ENCODE data around the gene NRG2. TPM values are rescaled to one million over a fixed set of nuclear protein-coding genes. Genes with fewer than 3 reads are reported as not detected.

NRG2 gene
- total RNA-seq, 1 donor, result under 0.01 TPM

DNA sequence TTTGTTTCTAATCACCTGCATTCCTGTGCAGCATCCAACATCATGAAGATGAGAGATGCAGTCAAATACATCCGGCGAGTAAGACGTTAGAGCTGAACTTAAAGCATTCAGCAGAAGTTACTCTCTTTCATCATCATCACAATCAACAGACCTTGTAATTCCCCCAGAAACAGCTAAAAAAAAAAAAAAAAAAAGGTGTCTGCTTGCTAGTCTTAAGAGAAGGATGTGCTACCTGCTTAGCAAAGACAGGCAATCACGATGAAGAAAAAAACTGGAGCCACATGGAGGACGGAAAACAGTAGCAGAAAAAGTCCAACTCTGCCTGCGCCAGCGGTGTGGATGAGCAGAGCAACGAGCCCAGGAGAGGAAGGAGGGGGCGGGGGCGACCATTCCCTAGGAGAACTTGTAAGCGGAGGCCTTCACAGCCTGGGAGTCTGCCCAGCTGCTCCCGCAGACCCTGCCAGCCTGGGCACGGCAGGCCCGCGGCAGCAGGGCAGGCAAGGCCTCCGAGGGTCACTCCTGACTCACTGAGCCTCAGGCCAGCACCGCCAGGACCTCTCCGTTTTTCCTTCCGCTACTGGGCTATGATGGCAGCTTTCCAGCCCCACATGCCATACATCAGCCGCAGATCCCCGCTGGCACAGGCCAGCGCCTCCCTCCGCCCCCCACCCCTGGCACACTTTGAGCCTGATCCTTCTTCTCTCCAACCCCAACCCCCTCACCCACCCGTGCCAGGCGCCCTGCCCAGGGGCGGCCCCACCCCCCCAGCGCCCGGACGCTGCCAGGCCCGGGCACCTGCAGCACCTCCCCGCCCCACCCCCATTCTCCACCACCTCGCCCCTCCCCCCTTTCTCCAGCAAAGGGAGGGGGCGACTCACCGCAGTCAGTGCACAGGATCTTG lies 1.4 kb downstream of the NRG2 start:
- DNase-seq (ENCODE audit: low read depth in 2 of 3, low spot score in 2 of 3), result peak in 1 of 3 donors; percentile 8

DNA sequence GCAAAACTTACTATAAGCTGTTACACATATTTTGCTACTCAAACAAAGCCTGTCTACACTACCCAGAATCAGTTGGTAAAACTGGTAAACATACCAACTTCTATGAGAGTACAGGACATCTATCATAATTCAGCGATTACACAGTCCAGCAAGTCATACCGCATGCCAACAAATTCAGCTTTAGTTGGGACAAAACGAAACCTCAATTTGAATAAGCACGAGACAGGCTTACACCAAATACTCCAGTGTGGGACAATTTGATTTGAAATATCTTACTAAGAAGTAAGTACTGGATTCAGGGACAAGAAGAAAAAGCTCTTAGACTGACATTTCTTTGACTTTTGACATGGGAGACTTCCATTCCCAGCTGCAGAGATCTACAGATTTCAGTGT lies 2.0 kb downstream of the NRG2 start:
- no peak for DNase-seq (ENCODE audit: low read depth in 2 of 3, low spot score in 2 of 3)

DNA sequence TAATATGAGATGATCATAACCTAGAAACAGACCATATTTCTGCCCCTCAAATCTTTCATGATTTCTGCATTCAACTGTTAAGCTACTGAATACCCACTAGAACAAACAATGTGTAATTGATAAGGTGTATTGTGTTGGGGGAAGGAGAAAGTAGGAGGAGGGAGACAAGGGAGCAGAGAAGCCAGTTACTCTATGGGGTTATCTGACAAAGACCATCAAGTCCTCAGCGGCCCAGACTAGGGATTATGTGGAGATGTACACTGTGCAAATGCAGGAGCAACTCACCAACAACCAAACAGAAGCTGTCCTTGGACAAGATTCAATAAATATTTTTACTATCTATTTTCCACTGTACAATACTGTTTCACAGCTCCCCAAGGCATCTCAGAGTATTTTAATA lies 2.7 kb downstream of the NRG2 start:
- DNase-seq (ENCODE audit: low read depth in 2 of 3, low spot score in 2 of 3), result no peak

DNA sequence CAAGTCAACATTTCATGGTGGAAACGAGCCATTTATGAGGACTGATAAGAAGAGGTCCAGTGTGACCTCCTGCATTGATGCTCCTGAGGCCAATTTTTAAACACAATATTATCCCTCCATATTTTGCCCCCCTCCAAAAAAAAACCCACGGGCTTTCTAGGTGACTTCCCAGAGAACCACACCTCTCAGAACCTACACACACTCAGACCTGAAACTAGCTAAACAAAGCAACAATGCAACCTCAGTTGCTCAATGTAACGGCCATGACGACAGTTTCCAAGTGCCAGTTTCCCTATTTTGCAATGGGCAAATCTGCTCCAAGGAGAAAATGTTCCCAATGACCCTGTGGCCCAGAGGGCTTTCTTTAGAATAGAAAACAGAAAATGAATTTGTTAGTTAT lies 3.5 kb downstream of the NRG2 start:
- DNase-seq (ENCODE audit: low read depth in 2 of 3, low spot score in 2 of 3), result no peak

DNA sequence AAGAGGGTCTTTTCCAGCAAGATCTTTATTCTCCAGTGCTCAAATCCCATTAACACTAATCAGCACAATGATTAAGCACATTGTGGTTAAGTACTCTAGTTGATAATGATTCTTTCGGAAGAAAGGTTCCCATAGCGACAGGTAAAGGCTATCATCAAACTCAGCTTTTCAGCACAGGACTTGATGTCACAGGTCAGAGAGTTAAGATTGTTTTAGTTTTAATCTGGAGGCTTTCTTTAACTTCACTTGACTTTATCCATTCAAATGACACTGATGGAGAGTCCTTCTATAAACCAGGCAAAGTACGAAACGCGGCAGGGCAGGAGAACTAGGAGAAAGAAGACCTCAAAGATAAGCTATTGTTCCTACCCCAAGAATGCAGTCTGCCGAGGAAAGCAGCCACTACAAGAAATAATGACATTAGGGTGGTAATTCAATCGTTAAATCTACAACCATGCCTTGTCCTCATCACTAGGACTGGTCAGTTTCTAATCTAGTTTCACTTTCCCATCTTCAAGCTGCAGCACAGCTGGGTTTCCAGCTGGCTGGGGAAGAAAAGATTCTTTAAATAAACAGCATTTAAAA lies 4.6 kb downstream of the NRG2 start:
- peak in 2 of 3 donors; percentile 7 to 10 for DNase-seq (ENCODE audit: low read depth in 2 of 3, low spot score in 2 of 3)

DNA sequence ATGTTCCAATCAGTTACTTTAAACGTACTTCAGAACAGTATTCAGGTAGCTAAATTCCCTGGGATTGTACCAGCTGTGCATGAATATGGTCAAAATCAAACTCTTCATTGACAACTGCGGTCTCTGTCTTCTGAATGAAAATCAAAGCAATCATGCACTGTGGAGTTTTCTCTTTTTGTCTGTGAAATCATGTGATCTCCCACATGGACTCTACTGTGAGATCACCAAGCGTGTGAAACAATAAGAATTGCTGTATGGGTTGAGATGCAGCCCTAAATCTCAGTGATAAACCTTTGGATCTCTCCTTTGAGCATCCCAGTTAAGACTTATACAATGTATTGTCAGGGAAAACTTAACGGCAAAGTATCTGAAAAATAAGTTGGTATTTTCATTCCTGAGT lies 6.1 kb downstream of the NRG2 start:
- no peak for DNase-seq (ENCODE audit: low read depth in 2 of 3, low spot score in 2 of 3)

DNA sequence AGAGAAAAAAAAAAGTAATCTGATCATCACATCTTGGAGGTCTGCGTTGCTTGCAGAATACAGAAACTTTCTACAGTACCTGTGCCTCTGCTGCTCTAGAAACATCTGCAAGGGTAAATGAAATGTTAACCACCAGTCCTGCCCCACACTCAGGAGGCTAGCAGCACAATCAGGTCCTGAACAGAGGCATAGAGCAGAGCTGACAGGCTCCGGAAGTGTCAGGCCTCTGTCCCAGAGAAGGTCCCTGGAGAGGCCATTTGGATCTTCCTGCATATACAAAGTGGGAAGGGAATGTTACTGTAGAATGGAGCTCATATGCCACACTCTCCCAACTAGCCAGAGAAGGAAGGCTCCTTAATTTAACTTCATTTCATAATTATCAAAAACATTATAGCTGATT lies 7.2 kb downstream of the NRG2 start:
- no peak for DNase-seq (ENCODE audit: low read depth in 2 of 3, low spot score in 2 of 3)

DNA sequence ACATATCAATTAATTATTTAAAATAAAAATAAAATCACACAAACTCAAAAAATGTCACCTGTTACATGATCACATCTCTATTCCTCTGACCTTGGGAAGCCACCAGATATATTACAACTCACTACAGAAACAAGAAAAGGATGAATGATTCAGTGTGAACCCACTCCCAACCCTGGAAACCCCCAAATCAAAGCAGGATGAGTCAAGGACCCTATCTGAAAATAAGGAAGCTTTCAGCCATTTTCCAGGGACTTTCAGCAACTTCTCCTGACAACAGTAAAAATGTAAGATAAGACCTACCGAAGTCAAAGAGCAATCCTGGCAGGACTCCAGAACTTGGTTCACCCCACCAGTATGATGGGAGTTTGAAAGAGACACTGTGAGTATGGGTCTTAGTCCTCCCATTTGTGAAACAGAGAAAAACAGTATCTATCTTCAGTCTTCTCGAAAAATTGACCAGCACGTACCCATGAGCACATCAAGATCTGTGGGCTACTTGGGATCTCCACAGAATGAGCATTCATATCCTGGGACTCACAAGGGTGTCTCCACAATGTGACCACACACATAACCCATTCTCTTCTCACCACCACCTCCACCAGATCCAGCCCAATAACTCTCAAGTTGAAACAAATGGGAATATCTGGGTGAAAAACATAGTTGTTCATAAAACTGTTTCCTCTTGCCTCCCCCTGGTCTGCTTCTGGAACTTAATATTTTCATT lies 9.9 kb downstream of the NRG2 start:
- DNase-seq (ENCODE audit: low read depth in 2 of 3, low spot score in 2 of 3), result no peak

DNA sequence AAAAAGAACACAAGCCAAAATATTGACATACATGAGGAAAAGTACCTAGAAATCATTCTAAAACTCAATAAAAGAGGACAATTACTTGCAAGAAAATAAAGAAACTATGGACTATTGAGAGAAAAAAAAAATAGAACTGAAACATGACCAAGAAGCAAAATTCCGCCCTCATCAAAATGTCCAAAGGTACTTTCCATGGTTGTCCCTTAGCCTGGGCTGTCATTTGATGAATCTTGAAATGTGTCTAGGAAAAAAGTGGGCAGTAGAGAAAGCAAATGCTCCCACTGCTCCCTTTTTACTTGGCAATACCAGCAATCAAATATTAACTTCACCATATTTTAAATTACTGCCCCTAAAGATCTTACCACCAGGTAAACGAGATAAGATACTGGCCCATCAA lies 10.8 kb downstream of the NRG2 start:
- DNase-seq (ENCODE audit: low read depth in 2 of 3, low spot score in 2 of 3), result no peak

DNA sequence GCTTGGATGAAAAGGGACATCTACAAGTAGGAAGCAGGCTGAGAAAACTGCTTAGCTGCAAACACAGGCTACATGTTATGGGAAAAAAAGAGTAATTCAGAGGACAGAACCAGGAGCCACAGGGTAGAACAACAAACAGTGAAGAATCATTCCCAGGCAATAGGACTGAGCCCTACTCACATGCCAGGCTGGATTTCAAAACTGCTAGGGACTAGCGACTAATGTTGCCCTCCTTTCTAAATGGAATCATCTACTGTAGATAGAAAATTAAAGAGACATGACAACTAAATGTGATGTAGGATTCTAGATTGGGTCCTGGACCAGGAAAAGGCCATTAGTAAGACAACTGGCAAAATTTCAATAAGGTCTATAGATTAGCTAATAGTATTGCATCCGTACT lies 15.3 kb downstream of the NRG2 start:
- DNase-seq (ENCODE audit: low read depth in 2 of 3, low spot score in 2 of 3), result no peak

DNA sequence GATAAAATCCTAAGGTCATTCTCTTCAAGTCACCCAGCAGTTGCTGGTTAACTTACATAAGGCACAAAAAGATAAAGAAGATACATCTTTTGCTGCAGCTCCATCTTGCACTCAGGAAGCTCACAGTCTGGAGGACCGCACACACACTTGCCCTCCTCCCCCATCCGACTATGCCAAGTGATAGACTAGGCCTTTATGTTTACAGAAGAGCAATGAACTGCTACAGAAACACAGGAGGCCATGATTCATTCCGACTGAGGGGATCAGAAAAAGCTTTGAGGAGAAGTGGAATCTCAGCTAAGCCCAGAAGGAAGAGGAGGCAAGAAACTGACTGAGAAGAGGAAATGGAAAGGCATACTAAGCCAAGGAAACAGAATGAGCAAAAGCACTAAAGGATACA lies 17.4 kb downstream of the NRG2 start:
- no peak for DNase-seq (ENCODE audit: low read depth in 2 of 3, low spot score in 2 of 3)

DNA sequence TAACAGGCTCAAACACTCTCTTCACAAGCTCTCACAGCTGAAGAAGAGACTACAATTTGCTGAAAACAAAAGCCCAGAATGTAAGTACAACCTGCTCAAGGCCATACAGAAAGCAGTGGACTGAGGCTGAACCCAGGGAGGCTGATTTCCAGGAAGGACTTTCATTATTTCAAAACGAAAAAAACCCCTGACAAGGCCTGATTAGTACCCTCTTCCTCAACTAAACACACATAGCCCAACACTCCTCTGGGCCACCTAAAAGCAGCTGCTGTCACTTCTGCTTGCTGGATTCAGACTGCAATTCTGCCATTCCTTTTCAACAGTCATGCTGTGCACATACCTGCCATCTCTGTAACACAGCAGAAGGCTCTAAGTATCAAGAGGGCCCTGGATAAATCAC lies 18.2 kb downstream of the NRG2 start:
- no peak for DNase-seq (ENCODE audit: low read depth in 2 of 3, low spot score in 2 of 3)

DNA sequence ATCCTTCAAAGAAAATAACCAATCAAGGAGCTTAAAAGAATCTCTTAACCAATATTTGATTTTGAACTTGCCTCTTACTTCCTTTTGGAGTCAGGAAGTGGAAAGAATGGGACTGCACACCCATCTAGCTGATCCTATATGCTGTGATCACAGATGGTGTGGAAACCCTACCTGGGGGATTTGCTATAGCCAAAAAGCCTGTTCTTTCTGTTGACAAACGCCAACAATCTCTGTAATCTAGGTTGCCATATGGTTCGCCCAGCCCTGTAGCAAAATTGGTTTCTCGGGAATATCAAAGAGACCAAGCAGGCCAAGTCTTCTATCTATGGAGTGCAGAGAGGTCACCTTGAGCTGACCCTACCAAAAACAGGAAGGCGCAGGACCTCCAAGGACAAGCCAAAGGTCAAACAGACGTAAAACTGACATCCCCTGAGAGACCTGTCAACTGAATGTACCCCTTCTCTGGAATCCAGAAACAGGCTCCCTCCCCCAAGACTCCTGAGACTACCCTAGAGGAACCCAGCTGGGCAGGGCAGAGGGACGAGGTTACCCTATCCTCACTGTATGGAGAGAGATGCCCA lies 19.4 kb downstream of the NRG2 start:
- DNase-seq (ENCODE audit: low read depth in 2 of 3, low spot score in 2 of 3), result no peak

DNA sequence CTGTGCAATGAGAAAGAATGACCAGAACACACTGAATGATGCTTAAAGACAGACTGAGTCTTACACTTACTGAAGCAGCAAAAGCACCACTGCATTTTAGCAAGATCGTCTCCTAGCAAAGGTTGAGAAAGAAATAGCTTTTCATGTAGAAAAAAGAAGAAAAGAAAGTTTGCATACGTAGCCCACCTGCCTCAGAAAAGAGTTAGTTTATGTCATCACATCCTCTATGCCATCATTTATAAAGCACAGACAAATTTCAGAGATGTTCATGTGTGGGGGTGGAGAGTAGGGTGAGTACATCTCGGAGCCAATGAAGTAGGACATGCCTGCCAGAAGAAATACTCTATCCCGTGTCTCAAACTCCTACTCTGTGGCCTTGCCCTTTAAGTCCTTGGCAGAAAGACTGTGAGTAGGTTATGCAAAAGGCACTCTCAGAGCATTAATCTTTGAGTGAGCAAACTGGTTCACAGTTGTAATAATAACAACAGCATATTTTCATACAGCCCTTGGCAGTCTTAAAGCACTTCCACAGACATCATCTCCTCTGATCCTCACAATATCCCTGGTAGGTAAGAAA lies 22.4 kb downstream of the NRG2 start:
- no peak for DNase-seq (ENCODE audit: low read depth in 2 of 3, low spot score in 2 of 3)

DNA sequence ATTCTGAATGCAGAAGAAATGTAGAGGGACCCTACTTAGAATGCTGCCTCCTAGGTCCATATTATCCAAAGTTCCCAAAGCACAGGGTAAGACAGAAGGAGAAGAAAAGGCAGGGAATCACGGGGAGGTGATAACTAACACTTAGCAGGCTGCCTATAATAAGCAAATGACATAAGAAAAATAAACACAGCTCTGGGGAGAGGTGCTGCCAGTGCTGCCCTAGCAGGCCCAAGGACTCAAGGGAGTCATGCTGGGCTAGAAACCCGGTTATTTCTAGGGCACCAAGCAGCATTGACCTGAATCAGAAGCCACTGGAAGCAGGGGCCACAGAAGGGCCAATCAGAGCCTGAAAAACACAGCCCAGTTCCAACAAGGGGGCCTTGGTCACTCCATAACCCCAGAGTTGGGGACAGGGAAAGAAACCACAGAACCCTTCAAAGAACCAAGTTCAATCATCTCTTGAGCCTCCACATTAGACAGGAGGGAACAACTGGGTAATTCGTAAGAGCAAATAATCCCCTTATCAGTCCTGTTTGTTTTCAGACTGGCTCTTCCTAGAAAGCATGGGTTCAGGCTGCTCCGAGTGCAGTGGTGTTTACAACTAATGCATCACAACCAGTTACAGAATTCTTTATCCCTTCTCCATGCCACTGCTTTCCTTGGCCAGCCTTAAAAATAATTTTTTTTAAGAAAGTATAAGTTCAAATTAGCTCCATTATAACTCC lies 24.0 kb downstream of the NRG2 start:
- DNase-seq (ENCODE audit: low read depth in 2 of 3, low spot score in 2 of 3), result no peak

DNA sequence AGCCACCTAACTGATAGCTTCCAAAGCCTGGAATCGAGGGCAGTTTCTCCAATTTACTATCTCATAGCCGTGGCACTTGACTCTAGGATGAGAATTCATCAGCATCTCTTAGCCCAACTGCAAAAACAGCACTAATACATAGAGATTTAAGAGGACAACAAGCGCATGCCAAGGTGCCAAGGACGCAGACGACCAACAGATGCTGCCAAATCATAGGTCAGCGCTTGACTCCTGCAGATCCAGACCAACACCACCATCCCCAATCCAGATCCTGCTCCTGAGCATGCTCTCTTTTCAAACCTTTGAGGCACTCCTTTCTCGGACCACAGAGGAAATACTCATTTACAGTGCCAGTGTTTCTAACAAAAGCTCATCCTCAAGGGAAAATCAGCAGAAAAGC lies 24.6 kb downstream of the NRG2 start:
- DNase-seq (ENCODE audit: low read depth in 2 of 3, low spot score in 2 of 3), result no peak

DNA sequence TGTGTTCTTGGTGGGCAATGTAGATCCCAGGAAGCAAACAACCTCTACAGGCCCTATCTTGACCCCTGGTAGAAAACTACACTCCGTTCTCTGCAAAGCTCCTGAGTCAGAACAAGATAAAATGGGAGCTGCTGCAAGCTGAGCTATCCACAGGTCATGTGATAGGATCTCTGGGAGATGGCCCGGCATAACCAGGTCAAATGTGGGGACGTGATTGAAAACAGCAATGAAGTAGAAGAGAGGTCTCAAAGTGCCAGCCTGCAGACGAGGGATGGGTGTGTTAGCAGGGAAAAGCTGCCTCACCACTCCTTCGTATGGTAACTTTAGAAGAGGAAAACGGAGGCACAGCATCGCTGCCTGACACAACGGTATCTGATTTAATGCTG lies 25.0 kb downstream of the NRG2 start:
- DNase-seq (ENCODE audit: low read depth in 2 of 3, low spot score in 2 of 3), result no peak

DNA sequence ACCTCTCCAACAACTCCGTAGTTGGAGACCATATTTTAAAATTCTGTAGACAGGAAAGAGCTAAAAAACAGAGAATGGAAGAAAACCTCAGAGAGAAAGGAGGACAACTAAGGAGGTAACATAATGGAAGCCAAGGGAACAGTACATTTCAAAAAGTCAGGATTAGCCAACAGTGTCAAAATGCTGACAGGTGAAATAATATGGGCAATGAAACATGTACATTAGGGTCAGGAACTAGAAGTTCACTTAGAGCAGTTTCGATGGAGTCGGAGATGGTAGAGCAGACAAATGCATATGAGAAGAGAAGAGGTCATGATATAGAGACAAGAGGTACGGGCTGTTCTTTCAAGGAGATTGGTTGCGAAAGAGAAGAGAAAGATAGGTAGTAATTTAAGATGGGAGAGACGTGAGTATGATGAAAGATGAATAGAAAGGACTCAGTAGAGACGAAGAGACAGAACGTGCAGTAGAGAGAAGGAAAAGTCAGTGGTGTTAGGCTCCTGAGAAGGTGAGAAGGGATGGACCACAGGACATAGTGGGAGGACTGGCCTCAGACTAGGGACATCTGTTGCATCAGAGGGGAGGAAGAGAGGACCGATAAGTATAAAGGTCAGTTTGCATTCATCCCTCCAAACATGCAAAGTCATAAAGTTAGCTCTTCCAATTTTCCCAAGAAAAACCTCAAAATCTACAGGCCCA lies 25.6 kb downstream of the NRG2 start:
- no peak for DNase-seq (ENCODE audit: low read depth in 2 of 3, low spot score in 2 of 3)

DNA sequence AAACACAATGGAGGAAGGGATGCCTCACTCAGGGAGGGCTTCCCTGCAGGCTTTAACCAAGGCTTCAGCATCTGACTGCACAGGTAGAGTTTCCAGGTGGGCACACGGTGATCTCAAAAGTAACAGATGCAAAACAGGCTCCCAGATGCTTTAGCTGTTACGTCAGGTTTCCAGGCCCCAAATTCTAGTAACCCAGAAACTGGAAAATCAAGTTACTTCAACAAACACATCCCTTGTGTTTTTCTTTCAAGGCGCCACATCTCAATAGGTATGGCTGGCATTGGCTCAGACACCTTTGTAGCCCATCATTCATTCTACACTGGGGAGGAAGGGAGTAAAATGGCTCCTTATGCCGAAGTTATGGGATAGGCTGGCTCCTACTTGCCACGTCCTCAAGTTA lies 27.4 kb downstream of the NRG2 start:
- no peak for DNase-seq (ENCODE audit: low read depth in 2 of 3, low spot score in 2 of 3)

DNA sequence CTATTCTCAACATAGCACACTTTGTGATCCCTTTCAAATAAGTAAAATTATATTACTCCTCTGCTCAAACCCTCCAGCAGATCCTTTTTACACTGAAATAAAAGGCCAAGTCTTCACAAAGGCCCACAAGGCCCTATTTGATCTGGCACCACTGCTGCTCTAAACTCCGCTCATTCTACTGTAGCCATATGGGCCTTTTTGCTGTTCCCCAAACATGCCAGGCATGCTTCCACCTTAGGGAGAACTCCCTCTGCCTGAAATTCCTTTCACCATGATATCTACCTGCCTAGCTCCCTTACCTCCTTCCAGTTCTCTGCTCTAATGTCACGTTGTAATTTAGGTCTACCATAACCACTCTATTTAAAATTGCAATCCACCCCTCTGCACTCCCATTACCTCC lies 28.3 kb downstream of the NRG2 start:
- DNase-seq (ENCODE audit: low read depth in 2 of 3, low spot score in 2 of 3), result no peak
